ENCODE measurements around the gene TSSC4.

Gene TSSC4

DNA sequence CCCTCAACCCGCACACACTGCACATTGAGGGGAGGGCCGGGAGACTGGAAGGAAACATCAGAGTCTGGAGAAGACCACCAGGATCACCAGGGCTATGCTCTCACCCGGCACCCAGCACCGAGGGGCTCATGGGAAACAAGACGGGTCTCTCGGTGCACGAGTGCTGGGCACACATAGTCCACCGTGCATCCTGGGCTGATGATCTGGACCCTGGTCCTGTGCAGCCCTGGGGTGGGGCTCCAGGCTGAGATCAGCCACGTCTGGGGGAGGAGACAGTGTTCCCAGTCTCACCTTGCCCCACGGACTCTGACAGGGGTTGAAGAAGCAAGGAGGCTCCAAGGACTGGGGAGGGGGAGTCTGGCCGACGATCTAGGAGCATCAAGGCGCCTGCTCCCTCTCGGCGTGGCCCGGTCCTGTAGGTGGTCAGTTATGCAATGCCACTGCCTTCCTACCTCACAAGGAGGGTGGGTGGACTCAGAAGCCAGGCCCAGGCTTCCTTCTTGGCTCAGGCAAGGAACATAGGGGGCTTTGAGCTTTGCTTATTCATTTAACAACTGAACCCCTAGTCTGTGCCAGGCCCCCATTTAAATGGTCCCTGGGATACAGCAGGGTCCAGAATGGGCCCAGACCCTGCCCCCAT, 34.9 kb upstream of the TSSC4 start:
- no peak for TF ChIP-seq CTCF (IDR thresholded peaks at IDR 0.05; ENCODE audit: low read depth, low read length)
- no peak overlapping the region for H3K4me3 ChIP-seq (ENCODE audit: low read depth, low read length)

GRCh38 chr11:2366276-2366675, 34.3 kb upstream of the TSSC4 start:
- H3K4me3 ChIP-seq (ENCODE audit: low read depth, low read length): no peak overlapping the region
- no peak for TF ChIP-seq CTCF (IDR thresholded peaks at IDR 0.05; ENCODE audit: low read depth, low read length)

GRCh38 chr11:2366733-2367132, 33.8 kb upstream of the TSSC4 start:
- TF ChIP-seq CTCF (IDR thresholded peaks at IDR 0.05; ENCODE audit: low read depth, low read length): no peak
- H3K4me3 ChIP-seq (ENCODE audit: low read depth, low read length): no peak overlapping the region

DNA sequence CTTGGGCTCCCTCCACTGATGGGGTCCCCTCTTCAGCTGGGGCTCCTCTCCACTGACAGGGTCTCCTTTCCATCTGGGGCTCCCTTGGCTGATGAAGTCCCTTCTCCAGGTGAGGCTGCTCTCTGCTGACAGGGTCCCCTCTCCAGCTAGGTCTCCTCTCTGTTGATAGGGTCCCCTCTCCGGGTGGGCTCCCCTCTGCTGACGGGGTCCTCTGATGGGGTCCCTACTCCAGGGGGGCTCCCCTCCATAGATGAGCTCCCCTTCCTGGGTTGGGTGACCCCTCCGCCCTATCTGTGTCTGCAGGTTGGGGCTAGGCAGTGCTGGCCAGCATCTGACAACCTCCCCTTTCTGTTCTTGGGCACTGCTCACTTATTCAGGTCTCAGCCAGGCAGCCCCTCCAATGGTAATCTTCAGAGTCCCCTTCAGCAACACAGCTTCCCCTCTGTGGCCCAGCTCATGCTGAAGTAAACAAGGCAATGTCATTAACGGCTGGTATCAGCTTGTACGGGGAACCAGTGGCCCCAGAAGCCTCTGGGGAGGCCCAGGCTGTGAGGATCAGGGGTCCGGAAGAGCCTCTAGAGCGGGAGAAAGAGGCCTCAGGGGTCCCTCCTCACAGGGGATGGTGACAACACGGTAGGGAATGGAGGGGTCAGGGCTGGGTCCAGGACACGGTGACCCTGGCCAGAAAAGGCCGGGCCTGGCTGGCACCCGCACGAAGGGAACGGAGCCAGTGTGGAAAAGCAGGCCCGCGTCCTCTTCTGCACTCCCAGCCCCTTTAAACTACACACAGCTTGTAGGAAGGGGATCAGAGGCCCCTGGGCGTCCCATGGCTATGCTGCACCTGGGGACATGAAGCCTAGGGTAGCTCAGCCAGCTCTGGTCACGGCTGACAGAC, 33.0 kb upstream of the TSSC4 start:
- no peak for TF ChIP-seq CTCF (IDR thresholded peaks at IDR 0.05; ENCODE audit: low read depth, low read length)
- H3K4me3 ChIP-seq (ENCODE audit: low read depth, low read length): no peak overlapping the region

DNA sequence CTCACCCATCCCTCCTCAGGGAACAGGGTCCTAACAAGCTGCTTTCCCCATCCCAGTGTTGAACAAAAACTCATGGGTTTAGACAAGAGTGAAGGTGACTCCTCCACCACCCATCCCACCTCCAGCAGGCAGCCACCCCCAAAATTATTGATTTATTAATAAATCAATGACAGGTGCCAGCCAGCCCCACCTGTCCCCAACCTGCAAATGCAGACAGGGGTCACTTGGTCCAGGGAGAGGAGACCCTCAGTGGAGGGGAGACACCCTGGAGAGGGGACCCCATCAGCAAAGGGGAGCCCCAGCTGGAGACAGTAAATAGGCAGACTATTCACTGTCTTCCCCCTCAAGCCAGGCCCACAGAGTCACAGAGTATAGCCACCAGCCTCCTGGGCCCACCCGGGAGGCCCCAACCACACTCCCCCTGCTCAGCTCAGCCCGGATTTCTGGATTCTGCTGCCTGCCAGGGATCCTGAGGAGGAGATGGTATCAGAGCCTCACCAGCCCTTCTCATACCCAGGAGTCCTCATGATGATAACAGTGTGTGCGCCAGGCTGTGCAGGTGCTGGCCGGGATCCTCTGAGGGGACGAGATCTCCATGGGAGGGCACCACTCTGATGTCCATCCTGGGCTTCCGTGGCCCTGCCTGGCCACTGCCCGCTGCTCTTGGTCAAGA, 32.2 kb upstream of the TSSC4 start:
- TF ChIP-seq CTCF (IDR thresholded peaks at IDR 0.05; ENCODE audit: low read depth, low read length): no peak
- no peak overlapping the region for H3K4me3 ChIP-seq (ENCODE audit: low read depth, low read length)

- H3K4me3 ChIP-seq (ENCODE audit: low read depth, low read length): no peak overlapping the region
- TF ChIP-seq CTCF (IDR thresholded peaks at IDR 0.05; ENCODE audit: low read depth, low read length): no peak
Observed at GRCh38 chr11:2368851-2369180, 31.7 kb upstream of the TSSC4 start.

GRCh38 chr11:2369320-2369719, 31.2 kb upstream of the TSSC4 start:
- H3K4me3 ChIP-seq (ENCODE audit: low read depth, low read length): no peak overlapping the region
- TF ChIP-seq CTCF (IDR thresholded peaks at IDR 0.05; ENCODE audit: low read depth, low read length): no peak

All from WI38 (cell line).